ENCODE data around the gene MYO10.
"Not testable (repeated sequence)": the region's sequence is repeated elsewhere in the genome, so short reads cannot be mapped to it uniquely, and the experiment has no call there.

The MYO10 gene

DNA sequence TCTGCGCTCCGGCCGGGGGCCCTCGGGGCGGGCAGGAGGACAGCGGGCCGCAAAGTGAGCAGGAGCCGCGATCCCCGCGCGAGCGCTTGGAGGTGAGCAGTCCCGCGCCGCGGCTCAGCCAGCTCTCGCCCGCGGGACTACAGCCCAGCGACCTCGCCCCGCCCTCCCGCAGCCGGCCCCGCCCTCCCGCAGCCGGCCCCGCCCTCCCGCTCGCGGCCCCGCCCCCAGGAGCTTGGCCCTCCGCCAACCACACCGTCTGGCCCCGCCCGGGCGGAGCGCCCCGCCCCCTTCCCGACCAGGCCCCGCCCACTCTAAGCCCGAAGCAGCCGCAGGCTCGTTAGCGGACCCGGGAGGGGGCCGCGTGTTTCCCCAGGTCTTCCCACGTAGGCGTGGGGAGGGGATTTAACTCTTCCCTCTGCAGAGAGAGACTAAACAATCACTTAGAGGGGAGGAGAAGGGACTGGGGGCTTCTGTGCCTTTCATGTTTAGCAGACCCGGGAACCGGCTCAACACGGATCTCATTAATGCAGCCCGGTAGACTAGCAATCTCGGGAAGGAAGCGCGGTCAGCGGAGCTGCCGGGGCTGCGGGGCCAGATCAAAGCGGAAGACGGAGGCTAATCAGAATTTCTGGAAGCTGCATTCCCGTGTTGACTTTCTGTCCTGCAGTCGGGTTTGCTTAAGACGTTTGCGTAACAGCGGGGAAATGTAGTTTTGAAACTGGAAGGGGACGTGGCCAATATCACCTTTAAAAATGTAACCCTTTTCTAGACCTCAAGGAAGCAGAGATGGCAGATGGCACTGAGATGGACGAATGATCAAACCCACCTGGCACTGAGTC lies at the start of gene MYO10:
Gene MYO10 (minus strand): TSS at position 139 of the 839 bp plus-strand sequence. CDS start 480 bp downstream, outside the sequence.
- DNase-seq = peak; percentile 17

DNA sequence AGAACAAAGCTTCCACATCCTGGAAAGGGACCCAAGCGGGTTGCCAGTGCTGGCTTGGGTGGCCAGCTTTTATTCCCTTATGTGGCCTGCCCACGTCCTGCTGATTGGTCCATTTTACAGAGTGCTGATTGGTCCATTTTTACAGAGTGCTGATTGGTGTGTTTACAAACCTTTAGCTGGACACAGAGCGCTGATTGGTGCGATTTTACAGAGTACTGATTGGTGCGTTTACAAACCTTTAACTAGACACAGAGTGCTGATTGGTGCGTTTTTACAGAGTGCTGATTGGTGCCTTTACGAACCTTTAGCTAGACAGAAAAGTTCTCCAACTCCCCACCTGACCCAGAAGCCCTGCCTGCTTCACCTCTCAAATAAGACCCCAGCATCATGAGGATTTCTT lies 49.2 kb upstream of the MYO10 start:
- not testable (repeated sequence) for DNase-seq

DNA sequence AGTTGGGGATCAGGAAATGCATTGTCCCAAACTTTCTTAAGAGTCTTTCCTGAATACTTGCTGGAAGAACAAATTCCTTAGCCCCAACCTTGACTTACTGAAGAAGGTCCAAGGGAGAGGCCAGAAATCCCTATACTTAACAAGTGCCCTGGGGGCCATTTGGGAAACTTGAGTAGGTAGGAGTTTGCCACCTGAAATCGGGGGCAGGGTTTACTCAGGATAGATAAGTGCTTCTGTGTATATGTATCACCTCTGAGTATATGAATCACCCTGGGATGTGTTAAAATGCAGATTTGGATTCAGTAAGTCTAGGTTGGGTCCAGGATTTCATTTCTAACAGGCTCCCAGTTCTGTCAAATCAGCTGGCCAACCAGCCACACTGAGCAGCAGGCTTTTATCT lies 47.9 kb upstream of the MYO10 start:
- no peak for DNase-seq

DNA sequence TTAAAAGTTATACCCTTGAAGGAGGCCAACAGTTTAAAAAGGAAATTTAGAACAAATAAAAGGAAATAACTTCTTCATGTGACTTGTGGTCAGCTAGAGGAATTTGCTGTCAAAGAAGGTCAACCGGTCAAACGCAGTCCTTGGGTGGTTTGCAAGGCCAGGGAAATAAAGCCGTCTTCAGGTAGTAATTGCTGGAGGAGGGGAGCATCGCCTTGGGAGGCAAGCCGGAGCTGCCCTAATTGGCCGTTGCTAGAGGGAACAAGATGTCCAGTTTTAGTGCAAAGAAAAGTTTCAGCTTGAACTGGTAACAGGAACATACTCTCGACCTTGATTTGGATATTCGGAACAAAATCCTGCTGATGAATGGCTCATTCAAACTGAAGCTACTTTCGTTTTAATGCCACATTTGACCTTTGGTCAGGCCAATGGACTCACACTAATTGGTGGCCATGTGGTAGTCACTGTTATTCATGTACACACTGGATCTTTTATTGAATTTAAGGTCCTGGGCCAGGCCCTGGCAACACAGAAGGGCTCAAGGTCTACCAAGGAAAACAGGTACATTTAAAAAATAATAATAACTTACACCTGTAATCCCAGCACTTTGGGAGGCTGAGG lies 47.0 kb upstream of the MYO10 start:
- no peak for DNase-seq

DNA sequence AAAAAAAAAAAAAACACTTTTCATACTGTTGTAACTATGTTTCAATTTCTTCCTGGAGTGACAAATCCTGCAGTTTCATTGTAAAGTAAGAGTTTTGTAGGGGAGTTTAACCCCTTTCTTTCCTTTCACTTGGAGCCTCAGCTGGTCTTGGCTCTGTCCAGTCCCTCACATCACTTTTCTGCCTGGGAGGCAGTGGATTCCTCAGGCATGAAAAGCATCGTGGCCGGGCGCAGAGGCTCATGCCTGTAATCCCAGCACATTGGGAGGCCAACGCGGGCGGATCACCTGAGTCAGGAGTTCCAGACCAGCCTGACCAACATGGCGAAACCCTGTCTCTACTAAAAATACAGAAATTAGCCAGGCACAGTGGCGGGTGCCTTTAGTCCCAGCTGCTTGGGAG lies 45.6 kb upstream of the MYO10 start:
- DNase-seq = no peak

DNA sequence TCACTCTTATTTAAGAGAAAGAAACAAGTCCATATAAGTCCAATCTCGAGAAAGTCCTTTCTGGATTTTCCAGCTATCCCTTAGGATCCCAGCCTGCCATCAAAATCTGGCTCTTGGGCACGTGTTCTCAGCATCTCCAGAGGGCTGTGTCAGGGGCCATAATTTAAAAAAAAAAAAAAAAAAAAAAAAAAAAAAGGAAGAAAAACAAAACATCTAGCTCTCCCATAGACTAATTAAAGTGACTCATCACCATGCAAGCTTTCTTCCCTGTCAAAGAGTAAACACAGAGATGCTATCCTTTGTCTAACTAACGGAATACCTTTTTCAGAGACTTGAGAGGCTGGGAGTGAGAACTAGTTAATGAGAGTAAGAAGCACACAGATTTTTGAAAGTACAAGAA lies 44.9 kb upstream of the MYO10 start:
- DNase-seq = no peak

DNA sequence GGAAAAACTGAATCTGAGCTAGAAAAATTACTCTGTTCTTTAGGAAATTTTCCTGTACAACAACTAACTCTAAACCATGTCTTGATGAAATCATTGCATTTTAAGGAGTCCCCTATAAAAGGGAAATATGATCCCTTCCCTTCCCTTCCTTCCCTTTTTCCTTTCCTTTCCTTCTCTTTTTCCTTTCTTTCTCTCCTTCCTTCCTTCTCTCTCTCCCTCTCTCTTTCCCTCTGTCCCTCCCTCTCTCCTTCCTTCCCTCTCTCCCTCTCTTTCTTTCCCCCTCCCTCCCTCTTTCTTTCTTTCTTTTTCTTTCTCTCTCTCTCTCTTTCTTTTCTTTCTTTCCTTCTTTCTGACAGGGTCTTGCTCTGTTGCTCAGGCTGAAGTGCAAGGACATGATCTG lies 42.2 kb upstream of the MYO10 start:
- DNase-seq = no peak

DNA sequence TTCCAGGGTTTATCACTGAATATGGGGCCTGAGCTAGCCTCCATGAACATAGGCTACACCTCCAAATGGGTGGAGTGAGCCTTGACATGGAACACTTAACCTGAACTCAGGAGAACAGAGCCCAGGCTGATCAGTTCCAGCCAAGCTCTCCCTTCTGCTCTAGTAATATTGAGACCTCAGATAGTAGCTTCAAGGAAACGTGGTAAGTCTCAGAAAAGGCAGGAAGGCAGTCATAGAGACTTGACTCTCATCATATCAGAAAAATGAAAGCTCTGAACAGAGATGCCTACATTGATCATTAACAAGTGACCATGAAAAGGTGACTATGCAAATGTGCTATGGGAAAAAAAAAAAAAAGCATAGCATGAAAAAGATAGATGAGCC lies 40.5 kb upstream of the MYO10 start:
- DNase-seq = no peak

DNA sequence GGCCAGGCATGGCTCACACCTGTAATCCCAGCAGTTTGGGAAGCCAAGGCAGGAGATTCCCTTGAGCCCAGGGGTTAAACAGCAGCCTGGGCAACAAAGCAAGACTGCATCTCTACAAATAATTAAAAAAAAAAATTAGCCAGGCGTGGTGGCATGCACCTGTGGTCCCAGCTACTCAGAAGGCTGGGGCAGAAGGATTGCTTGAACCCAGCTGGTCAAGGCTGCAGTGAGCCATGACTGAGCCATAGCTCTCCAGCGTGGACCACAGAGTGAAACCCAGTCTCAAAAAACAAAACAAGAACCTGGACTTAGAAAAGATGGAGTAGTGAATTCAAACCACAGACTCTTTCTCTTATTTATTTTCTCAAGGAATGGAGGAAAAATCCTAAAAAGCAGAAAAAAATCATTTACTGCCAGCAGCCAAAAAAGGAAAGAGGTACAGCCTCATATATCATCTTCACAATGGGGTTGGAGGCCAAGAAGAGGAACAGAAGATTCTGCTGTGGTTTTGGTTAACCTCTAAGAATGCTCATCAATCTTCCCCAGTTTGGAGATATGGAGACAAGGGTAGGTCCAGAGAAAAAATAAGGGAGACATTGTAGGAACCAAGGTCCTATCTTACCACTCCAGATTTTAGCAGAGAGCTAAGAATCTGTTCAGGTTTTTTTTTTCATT lies 40.0 kb upstream of the MYO10 start:
- DNase-seq = no peak

DNA sequence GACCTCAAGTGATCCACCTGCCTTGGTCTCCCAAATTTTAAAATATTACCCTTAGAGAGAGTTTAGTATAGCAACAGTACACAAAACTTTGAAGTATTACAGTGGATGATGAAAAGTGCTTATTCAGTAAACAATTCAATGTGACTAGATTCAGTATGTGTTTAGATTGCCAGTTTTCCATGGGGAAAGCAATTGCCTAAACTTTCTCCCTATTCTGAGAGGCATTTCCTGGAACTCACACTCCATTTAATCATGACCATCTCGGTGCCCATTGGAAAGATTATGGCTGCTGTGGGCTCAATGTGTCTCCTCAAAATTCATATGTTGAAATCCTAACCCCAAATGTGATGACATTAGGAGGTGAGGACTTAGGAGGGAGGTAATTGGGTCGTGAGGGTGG lies 38.9 kb upstream of the MYO10 start:
- DNase-seq = no peak

DNA sequence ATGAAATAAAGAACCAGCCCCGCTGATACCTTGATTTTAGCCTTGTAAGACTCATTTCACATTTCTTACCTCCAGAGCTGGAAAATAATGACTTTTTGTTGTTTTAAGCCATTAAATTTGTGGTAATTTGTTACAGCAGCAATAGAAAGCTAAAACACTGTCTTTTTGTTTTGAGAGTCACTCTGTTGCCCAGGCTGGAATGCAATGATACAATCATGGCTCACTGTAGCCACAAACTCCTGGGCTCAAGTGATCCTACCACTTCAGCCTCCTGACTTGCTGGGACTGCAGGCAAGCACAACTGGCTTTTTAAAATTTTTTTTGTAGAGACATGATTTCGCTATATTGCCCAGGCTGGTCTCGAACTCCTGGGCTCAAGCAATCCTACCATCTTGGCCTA lies 34.7 kb upstream of the MYO10 start:
- no peak for DNase-seq

DNA sequence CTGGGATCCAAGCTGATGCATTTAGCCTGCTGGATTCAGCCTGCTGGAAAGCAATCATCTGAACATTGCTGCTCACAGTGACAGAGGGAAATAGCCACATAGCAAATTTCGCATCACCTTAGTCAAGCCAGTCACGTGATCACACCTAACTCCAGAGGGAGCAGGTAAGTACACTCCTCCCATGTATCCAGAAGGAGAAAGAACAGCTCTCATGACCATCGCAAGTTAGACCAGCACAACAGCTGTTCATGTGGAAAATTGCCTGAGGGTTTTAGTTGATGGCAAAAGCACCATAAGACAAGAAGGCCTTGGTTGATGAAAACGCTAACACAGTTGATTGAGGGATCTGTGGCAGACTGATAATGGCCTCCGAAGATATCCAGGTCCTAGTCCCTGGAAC lies 34.2 kb upstream of the MYO10 start:
- no peak for DNase-seq

DNA sequence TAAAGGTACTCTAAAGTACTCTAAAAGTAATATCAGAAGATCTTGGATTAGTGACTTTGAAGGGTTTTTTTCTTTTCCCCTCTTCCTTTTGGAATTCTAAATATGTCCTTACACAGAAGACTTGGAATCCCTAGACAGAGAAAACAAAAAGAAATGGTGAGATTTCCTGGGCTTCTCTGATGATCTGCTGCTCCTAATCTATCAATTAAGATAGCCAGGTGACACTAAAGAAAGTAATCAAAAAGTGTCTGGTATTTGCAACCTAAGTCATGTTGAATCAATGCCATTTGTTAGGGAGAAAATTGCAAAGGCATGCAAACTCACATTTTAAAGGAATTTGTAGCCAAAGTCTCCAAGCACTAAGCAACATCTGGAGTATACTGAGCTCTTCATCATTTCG lies 29.5 kb upstream of the MYO10 start:
- DNase-seq = no peak

DNA sequence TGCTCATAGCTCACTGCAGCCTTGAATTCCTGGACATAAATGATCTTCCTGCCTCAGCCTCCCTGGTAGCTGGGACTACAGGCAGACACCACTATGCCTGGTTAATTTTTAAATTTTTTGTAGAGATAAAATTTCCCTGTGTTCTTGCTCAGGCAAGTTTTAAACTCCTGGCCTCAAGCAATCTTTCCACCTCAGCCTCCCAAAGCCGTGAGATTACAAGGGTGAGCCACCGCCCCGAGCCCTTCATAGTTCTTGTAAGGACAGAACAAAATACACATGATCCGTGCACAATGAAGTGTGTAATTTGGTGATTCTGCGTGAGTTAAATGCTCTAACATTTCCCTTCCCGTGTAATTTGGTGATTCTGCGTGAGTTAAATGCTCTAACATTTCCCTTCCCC lies 27.7 kb upstream of the MYO10 start:
- no peak for DNase-seq

DNA sequence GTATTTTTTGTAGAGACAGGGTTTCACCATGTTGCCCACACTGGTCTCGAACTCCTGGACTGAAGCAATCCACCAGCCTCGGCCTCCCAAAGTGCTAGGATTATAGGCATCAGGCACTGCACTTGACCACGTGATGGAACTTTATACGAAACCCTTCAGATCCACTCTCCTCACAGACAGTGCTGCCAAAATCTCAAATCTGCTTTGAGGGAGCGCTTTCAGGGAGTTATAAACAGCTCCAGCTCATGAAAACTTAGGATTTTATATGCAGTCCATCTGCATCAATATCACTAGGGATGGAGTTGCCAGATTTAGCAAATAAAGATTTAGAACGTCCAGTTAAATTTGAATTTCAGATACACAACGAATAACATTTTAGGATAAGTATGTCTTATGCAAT lies 25.0 kb upstream of the MYO10 start:
- DNase-seq = no peak

DNA sequence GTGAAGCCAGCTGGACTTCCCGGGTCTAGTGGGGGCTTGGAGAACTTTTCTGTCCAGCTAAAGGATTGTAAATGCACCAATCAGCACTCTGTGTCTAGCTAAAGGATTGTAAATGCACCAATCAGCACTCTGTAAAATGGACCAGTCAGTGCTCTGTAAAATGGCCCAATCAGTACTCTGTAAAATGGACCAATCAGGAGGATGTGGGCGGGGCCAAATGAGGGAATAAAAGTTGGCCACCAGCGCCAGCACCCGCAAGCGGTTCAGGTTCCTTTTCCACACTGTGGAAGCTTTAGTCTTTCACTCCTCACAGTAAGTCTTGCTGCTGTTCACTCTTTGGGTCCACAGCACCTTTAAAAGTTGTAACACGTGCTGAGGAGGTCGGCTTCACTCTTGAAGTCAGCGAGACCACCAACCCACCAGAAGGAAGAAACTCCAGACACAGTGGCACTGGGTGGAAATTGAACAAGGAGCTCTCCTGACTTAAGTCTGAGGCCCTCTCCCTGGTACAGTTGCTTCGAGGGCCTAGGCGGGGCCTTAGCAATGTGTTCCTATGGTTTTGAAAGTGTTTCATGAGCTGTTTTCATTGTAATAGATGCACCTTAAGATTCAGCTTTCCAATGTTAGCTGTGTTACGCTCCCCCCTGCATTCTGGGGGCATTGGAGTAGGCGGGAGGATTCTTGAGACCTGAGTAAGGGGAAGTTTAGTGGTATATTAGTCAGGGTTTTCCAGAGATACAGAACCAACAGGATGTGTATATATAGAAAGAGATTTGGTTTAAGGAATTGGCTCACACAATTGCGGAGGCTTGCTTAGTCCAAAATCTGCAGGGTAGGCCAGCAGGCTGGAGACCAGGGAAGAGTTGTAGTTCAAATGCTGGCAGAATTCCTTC lies 21.5 kb upstream of the MYO10 start:
- DNase-seq = no peak

DNA sequence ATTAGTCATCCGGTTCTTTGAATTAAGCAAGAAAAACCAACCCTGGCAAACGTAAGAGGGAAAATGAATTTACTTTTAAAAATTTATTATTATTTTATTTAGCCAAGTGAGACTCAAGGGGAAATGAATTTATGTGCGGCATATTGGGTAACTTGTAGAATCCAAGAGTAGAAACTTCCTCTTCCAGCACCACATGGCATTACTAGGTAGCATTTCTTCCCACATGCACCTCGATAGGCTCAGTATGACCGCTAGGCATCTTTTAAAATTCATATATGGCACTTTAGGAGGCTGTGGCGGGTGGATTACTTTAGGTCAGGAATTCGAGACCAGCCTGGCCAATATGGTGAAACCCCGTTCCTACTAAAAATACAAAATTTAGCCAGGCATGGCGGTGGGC lies 17.6 kb upstream of the MYO10 start:
- DNase-seq = no peak

DNA sequence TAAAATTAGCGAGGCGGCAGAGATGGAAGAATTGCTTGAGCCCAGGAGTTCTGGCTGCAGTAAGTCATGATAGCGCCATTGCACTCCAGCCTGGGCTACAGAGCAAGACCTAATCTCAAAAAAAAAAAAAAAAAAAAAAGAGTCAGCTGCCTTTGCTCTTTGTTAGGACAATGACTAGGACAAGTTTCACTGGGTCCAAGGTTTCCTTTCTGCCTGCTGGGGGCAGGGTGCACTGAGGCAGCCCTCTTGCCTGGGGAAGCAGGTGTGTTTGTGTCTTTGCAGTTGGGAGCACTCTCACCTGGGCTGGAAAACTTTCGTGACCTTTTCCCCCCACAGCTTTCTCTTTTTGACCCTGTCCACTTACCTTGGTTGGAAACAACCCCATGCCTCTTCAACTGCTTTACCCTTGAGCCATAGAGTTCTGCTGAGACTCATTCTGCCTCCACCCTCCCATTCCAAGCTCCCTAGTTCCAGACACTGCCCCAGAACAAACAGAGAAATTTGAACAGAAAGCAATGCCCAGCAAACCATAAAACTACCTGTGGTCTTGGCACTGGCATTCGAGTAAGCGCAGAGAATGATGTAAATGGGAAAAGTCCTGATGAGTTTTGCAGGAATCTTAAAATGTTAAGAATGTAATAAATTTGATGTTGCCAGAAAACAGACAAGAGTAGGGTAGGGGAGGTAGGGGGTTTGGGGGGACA lies 17.0 kb upstream of the MYO10 start:
- DNase-seq = no peak

DNA sequence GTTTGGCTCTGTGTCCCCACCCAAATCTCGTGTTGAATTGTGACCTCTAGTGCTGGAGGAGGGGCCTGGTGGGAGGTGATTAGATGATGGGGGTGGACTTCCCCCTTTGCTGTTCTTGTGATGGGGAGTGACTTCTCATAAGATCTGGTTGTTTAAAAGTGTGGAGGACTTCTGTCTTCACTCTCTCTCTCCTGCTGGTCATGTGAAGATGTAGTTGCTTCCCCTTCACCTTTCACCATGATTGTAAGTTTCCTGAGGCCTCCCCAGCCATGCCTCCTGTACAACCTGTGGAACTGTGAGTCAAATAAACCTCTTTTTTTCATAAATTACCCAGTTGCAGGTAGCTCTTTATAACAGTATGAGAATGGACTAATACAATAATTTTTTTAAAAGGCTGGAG lies 10.6 kb upstream of the MYO10 start:
- DNase-seq = no peak

DNA sequence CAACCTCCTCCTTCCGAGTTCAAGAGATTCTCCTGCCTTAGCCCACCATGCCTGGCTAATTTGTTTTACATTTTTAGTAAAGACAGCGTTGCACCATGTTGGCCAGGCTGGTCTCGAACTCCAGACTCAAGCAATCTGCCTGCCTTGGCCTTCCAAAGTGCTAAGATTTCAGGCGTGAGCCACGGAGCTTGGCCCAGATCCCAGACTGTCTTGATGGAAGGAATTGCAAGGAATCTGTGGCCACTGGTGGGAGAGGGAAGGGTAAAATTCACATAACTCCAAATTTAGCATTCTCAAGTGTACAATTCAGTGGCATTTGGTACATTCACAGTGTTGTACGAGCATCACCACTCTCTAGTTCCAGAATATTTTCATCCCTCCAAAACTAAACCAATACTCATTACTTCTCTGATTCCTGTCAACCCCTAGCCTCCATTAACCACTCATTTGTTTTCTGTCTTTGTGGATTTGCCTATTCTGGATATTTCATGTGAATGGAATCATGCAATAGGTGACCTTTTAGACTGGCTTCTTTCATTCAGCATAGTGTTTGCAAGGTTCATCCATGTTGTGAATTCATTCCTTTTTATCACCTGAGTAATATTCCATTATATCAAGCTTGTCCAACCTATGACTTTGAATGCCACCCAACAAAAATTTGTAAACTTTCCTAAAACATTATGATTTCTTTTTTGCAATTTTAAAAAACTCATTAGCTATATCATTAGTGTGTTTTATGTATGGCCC lies 8.9 kb upstream of the MYO10 start:
- DNase-seq = no peak

DNA sequence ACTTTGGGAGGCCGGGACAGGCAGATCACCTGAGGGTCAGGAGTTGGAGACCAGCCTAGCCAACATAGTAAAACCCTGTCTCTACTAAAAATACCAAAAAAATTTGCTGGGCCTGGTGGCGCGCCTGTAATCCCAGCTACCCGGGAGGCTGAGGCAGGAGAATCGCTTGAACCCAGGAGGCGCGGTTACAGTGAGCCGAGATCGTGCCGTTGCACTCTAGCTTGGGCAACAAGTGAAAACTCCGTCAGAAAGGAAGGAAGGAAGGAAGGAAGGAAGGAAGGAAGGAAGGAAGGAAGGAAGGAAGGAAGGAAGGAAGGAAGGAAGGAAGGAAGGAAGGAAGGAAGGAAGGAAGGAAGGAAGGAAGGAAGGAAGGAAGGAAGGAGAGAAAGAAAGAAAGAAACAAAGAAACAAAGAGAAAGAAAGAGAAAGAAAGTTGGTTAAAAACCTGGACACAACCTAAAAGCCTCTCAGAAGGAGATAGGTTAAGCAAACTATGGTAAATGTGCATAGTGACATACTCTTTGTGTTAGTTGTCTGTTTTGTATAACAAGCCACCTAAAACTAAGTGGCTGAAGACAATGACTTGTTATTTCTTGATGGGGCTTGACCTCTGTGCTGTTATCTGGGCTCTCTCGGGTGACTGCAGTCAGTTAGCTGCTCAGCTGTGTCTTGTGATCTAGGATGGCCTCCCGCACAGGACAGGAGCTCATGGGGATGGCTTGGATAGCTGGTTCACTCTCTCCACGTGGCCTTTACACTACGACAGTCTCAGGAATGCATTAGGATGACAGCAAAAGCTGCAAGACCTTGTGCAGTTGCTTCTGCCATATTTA lies 8.0 kb upstream of the MYO10 start:
- no peak for DNase-seq
